ENCODE results near the gene KRT6B. TPM values are rescaled to one million over a fixed set of nuclear protein-coding genes. Genes with fewer than 3 reads are reported as not detected.
"Not testable (repeated sequence)": the region's sequence is repeated elsewhere in the genome, so short reads cannot be mapped to it uniquely, and the experiment has no call there.

KRT6B gene
- total RNA-seq, 1 experiment from 2014 or later, result not detected

DNA sequence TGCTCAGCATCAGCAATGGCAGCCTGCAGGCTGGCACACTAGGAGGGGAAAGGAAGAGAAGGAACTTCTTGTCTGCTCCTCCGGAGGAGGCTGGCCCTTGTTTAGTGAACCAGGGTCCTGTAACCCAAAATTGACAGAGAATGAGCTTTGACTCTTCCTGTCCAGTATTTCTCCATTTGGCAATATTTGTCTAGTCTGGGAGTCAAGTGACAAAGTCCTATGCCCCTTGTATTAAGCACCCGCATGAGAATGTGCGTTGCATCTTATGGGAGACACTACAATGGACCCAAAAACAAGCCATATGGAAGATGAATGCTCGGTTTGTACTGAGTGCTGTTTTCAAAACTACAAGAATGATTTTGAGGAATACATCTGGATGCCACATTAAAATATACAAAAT, 17.9 kb upstream of the KRT6B start:
- DNase-seq (ENCODE audit: low read depth), result no peak

DNA sequence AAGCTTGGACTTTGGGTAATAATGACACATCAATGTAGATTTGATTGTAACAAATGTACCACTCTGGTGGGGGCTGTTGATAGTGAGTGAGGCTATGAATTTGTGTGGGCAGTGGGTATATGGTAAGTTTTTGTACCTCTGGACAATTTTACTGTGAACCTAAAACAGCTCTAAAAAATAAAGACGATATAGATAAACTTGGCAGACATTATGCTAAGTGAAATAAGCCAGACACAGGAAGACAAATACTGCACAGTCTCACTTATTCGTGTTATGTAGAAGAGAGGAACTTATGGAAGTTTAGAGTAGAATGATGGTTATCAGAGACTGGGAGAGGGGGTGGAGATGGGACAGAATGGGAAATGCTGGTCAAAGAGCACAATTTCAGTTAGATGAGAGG, 13.0 kb upstream of the KRT6B start:
- no peak for DNase-seq (ENCODE audit: low read depth)

DNA sequence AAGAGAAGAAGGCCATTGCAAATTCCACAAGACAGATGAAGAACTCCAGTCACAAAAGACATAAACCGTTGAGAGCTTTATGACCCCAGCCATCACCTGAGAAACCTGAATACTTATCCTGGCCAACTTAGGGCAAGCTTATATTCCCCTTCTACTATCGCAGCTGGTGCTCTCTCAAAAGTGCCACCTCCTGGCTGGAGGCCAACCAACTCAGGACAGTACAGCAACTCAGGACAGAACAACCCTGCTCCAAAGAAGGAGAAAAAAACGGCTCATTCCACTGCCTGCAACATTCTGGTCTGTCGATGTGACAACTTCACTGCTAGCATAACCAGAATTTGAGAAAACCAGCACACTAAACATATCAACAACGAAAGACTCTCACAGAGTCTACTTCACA, 9.7 kb upstream of the KRT6B start:
- DNase-seq (ENCODE audit: low read depth), result no peak

DNA sequence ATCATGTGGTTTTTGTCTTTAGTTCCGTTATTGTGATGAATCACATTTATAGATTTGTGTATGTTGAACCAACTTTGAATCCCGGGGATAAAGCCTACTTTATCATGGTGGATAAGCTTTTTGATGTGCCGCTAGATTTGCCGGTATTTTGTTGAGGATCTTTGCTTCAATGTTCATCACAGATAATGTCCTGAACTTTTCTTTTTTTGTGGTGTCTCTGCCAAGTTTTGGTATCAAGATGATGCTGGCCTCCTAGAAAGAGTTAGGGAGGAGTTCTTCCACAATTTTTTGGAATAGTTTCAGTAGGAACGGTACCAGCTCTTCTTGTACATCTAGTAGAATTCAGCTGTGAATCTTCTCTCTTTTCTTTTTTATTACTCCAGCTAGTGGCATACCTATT, 6.9 kb upstream of the KRT6B start:
- no peak for DNase-seq (ENCODE audit: low read depth)

DNA sequence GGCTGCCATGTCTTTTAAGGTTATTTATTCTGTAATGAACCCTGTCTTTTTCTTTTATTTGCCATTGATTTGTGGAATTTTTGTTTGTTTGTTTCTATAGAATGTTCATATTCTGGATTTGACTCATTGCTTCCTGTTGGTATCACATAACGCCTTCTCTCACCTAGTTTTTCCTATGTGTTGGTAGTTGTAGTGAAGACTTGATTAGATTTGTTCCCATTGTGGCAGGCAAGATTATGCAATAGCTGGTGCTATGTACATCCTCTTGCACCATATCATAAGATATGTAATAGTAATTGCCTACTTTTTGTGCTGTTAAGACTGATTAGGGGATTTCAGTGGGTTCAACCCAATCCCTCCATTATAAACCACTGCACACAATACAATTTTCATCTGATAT, 3.9 kb upstream of the KRT6B start:
- no peak for DNase-seq (ENCODE audit: low read depth)

DNA sequence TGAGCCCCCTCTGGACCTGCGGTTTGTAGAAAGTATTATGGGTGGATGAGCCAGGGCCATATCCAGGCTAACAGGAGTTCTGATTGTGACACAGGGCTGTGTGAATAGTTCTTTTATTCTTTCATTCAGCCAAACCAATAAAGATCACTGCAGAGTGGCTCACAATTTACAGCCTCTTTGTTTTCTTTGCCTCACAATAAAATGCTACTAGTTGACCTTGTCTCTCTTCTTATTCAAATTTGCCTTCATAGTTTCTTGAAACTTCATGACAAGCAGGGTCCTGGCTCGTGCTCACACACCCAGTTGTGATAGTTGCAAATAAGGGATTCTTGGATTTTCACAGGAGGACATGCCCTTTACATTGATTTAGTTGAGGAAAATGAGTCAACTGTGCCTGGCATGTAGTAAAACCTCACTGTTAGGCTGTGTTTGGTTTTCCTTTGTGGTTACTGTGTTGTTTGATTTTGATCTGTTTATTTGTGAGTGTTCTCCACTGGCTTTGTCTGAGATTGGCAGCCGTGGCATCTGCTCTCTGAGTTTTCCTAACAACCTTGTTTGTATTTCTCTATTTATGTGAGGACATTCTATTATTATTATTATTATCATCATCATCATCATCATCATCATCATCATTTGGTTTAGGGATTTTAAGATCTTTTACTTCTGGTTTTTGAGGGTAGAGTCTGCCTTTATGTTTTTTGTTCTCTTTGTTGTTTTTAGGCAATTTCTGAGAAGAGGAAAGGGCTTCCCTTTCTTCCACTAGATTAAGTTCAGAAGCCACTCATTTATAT, 2.7 kb upstream of the KRT6B start:
- no peak for DNase-seq (ENCODE audit: low read depth)

DNA sequence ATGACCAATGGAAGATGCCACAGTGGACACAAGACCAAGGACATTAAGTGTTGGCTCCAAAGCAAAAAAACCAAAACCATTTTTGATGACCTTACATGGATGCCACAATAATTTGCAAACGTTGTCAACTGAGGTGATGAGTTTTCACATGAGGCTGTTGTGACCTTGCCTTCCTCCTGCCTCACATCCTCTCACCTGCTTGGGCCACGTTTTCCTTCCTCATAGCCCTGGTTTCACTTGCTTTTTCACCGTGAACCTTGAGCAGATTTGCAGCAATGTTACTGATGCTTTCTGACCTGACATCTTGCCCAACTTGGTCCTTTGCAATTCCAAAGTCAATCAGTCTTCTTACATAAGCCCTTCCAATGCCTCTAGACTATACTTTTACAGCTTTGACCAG, 3.7 kb downstream of the KRT6B start:
- DNase-seq (ENCODE audit: low read depth), result no peak

DNA sequence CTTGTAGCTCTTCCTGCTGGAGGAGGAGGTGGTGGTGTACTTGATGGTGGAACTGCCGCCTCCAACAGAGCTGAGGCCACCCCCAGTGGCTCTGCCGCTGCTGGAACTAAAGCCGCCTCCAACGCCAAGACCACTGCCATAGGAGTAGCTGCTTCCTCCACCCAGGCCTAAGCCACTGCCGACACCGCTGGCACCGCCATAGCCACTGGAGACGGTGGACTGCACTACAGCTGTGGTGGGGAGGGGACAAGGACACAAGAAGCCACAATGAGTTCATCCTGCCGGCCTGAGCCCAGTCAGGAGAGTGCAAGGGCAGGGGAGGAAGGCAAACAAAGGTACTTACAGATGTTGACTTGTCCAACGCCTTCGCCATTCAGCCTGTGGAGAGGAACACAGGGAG, 4.8 kb downstream of the KRT6B start:
- not testable (repeated sequence) for DNase-seq (ENCODE audit: low read depth)

DNA sequence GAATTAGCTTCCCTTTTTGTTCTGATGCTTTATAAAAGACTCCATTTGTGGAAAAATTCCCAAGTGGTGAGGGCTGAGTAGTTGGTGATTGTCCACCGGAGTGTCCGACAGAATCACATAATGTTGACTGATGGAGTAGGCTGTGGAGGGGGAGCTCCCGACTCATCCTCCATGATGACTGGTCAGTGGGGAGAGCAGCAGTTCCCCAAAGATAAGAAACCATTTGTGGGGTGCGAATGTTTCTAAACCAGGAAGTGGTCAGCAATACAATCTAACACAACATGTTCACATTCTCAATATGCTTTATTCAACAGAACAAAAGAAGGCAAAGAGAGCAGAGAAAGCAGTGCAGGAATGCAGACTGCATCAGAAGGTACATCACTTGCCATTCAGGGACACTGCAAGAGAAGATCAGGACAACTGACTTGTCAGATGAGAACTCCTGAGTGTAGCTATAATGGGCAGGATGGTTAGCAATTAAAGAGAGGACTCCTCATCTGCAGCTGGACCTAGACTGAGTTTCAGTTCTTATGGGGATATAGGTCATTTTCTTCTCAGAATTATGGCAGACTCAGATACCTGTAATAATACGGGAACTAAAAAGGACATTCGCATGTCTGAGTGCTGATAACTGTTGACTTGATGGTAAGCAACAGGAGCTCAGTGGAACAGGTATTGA, 5.4 kb downstream of the KRT6B start:
- no peak for DNase-seq (ENCODE audit: low read depth)

DNA sequence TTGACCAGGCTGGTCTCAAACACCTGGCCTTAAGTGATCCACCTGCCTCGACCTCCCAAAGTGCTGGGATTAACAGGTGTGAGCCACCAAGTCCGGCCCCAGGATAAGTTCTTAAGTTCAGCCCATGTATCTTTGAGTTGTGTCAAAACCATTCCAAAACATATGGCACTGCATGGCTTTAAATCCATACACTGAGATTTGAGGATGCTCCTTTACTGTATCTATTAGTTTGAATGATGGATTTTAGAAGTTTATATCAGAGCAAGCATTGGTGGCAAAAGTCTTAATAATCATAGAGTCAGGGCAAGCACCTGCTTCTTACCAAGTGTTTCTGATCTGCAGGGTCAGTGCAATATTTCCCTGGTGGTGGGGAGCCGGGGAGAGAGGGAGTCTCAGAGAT, 6.1 kb downstream of the KRT6B start:
- no peak for DNase-seq (ENCODE audit: low read depth)

DNA sequence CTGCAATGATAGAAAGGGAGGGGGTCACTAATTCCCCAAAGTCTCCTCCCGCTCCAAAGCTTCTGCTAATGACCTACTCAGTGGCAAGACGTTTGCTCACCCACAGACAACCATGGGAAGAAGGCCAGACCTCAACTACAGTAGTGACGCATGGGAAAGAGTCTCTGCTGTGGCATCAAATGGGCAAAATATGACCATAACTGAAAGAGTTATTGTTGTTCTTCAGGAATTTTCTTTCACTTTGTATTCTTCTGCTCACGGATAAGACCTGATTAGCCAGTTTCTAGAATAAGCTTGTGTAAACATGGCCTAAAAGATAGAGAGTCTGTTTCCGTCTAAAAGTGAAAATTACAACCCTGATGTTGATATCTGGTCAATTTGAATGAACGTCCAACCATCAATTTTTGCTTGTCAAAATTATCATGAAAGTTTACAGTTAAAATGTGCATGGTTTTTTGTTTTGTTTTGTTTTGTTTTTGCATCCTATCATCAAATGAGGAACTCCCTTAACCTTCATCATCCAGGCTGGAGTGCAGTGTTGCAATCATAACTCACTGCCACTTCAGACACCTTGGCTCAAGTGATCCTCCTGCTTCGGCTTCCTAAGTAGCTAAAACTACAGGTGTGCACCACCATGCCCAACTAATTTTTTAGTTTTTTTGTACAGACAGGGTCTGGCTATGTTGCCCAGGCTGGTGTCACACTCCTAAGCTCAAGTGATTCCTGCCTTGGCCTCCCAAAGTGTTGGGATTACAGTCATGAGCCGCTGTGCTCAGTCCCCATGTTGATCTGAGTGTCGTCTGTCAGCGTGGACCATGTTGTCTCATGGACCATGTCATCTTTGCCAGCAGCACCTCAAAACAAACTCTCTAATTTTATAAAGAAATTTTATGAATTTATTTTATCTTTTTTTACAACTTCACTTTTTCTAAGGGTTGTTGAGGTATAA, 7.0 kb downstream of the KRT6B start:
- peak; percentile 5 for DNase-seq (ENCODE audit: low read depth)

DNA sequence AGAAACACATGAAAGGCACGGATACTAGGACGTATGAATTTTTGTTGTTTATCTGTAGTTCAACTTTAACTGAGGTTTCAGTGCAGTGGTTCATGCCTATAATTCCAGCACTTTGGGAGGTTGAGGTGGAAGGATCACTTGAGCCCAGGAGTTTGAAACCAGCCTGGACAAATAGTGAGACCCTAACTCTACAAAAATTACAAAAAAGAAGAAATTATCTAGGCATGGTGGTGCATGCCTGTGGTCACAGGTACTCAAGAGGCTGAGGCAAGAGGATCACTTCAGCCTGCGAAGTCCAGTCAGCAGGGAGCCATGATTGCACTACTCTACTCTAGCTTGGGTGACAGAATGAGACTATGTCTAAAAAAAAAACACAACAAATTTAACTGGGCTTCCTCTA, 8.0 kb downstream of the KRT6B start:
- no peak for DNase-seq (ENCODE audit: low read depth)

DNA sequence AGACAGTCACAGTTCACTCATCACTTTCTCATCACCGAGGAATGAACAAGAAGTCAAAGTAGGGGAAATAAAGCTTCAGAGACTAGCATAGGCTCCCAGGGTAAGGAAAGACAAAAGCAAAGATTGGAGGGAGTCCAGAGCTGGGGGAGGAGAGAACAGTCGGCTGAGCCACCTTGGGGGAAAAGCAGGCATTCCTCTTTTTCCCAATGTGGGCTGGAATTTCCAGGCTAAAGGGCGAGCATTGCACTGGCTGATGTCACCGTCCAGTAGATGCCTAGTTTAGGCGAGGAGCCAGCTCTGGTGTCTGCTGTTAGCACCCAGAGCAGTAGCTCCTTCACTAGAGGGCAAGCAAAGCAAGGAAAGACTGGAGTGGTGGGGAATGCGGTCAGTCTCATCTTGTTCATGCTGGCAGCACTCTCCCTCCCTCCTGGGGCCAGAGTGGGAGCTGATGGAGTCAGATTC, 9.3 kb downstream of the KRT6B start:
- DNase-seq (ENCODE audit: low read depth), result peak; percentile 57

DNA sequence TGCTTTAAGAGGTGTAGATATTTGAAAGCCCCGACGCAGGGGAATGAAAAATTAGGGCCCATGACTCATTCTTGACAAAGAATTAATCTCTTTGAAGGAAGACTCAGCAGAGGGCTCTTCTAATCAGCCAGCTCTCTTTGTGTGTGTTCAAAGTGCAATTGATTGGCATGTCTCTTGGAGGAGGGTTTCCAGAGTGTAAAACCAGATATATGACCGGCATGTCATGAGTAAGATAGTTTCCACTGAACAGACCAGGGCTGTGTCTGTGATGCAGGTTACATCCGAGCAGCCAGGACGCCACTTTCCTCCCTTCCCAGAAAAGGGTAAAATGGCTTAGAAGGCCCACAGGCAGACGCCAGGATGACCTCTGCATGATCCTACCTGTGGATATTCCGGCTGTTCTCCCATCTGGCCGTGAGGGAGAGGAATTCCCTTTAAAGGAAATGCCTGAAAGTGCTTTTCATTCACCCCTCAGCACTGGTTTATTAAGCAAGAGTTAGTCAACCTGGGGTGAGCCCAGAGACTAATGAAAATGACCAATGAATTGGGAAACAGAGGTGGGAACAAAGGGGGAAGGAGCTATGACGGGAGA, 10.5 kb downstream of the KRT6B start:
- peak; percentile 5 for DNase-seq (ENCODE audit: low read depth)

DNA sequence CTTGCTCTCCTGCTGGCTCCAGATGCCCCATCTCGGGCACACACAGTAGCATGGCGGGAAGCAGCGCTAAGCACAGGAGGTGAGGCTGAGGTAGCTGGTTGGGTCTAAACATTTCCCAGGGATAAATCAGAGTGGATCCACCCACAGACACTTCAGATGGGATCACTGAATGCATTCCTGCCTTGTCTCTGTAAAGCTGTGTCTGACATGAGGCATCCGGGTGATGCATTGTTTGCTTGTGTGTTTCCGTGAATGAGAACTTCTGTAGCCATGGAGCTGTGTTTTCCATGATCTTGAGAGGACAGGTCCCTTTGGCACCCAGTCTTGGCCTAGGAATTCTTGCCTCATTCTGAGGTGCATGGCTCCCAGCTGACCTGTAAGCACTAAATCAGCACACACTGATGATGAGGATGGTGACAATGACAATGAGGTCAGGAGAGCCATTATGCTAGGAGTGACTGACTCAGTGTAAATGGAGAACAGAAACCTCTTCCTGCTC, 11.1 kb downstream of the KRT6B start:
- DNase-seq (ENCODE audit: low read depth), result no peak

DNA sequence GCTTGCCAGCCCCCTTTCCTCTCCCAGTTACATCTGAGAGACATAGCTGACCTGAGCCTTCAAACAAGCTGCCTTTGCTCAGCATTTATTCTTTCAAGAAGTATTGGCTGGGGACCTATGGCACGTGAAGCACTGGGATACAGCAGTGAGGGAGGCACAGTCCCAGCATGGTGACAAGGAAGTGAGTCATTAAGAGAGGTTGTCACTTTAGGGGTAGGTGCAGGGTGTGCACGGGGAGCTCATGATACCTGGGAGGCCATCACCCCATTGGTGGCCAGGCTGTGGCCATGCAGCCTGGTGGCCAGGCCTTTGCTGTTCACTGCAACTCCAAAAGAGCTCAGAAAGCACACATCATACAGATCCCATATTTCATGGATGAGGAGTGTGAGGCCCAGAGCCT, 12.1 kb downstream of the KRT6B start:
- no peak for DNase-seq (ENCODE audit: low read depth)

DNA sequence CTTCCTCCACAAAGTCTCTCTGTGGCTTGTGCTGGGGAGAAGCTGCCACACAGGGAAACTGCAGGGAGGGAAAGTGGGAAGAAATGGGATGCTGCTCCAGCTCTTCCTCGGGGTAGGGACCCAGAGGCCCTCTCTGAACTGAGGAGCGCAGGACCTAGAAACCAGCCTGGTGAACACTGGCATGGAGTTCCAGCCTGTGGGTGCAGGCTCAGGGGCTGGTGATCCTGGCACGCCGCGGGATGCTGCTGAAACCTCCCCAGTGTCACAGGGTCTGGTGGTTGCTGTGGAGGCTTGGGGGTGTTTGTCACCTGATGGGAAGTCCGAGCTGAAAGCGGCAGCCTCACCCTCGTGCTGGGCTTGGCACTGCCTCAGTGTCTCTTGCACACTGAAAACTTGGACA, 12.5 kb downstream of the KRT6B start:
- no peak for DNase-seq (ENCODE audit: low read depth)

DNA sequence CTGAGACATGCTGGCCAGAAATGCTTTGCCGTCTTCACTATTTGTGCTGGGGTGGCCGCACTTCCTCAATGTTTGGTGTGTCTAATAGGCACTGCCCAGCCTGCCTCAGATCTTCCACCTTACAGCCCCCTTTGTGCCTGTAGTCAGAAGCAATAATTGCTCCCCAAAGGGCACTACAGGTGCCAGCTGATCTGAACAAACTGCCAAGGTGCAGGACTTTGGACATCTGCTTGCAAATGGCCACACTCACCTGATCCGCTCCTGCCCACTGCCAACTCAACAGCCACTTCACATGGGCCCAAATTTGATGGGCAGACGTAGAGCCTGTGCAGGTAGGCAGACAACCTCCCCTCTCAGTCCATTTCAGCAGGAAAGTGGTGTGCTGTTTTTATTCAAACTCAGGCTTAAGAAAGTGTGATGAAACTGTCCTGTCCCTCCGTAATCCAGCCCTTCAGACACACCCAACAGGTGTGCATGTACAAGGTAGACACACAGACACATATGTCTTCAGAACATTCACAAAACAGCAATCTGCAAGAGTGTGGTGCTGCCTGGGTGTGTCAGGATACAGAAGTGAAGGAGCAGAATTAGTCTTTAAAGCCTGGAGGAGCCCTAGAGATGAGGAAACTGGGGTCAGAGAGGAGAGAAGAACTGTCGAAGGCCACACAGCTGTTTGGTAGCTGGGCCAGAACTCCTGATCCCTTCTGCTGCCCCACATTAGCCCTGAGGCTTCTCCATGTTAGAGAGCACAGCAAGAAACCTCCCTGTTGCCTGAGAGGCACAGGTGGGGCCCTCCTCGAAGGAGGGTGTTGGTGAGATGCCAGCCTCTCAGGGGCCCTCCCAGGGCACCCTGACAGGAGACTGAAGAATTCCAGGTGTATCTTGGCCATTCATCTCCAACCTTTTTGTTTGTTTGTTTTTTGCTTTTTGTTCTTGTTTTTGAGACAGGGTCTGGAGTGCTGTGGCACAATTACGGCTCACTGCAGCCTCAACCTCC, 13.3 kb downstream of the KRT6B start:
- no peak for DNase-seq (ENCODE audit: low read depth)

DNA sequence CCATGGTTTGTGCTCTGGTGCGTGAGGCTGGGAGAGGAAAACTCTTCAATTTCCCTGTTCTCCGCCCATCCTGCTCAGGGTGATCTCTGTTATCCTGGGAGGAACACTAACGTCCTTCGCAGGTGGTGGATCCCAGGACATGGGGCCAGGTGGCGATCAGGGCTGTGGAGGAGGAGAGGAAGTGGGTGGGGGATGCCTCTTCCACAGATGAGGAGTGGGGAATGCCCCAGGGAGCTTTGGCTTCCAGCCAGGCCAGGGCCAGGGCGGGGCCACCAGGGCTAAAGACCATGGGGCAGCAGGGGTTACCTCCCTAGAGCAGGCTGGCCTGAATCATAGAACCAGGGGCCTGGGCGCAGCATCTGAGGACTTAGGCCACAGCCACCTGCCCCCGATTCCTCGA, 14.4 kb downstream of the KRT6B start:
- no peak for DNase-seq (ENCODE audit: low read depth)

DNA sequence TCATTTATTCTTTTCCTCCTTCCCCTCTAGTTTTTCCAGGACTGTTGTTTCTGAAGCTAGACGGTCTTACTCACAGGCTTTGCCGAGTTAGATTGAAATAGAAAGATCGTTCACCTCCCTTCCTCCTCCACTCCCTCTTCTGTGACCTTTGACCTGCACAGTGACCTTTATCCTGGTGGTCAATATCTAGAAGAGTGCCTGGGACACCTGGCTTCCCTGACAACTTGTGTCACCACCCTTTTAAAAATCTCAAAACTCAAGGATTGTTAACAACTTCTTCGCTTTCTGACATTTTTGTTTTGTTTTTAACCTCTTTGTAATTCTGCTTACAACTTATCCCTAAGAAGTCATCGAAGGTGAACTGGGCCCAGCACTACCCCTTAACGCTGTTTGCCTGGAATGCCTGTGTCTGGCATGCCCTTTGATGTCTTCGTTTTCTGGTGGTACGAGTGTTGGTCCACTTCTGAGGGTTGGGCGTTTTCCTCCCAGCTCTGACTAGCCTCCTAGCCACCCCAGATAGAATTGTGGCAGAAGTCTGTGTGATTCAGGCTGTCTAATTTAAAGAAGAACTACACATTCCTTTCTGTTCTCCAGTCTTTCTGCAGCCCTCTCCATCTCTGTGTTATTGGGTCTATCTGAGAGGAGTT, 15.0 kb downstream of the KRT6B start:
- DNase-seq (ENCODE audit: low read depth), result no peak

Data from RPMI7951 (cell line).